Endothelial cell of umbilical vein (primary cell): ENCODE measurements around the gene LHPP. TPM values are rescaled to one million over a fixed set of nuclear protein-coding genes. Genes with fewer than 3 reads are reported as not detected.

Source experiments
- BruUV-seq: library from RNA; stranded (reverse); fragments of 400-500 nt; replicated peaks from 2 replicates; lab custom pipeline; 2021; lab: Mats Ljungman, UMichigan
- CTCF ChIA-PET: fragments of 300-600, 350-600 bp; sonication (Branson Sonifier 250); formaldehyde crosslinking; loops from one replicate; lab custom pipeline; 2021; ENCODE audit warnings: antibody characterized with exemption, inconsistent platforms; lab: Charles Lee
- POLR2A ChIA-PET: fragments of 300-600, 350-600 bp; sonication (Branson Sonifier 250); formaldehyde crosslinking; loops from one replicate; lab custom pipeline; 2021; ENCODE audit warnings: antibody characterized with exemption, inconsistent platforms; lab: Charles Lee
- DNase-seq: peaks from one replicate; pipeline ENCODE4 v3.0.0-alpha.2; 2011; ENCODE audit warnings: low read depth, low spot score
- FAIRE-seq: peaks from 2 replicates; lab custom pipeline; 2011; peaks lifted over from hg19 to GRCh38; lab: Jason Lieb, UNC
- H2AFZ ChIP-seq: 2 replicates; pipeline ENCODE4 v1.6.0; 2012; ENCODE audit warnings: low read depth, low read length, control low read depth, inconsistent platforms
- H3K27ac ChIP-seq: 2 replicates; pipeline ENCODE4 v1.5.1; 2011; ENCODE audit warnings: low read depth, mild to moderate bottlenecking, control low read depth, low read length, moderate library complexity; ENCODE audit not compliant: insufficient read depth
- H3K27me3 ChIP-seq, 2 experiments: 2 replicates each; pipeline versions ENCODE4 v1.6.0 to v1.6.1; 2011; ENCODE audit warnings: low read length in 2 of 2, mixed read lengths in 1 of 2; ENCODE audit not compliant: control insufficient read depth in 2 of 2, insufficient read depth in 2 of 2
- H3K36me3 ChIP-seq, 2 experiments: 2 replicates in 1 of 2; 3 replicates in 1 of 2; pipeline ENCODE4 v1.5.1; 2011; ENCODE audit warnings: low read length in 2 of 2, mild to moderate bottlenecking in 1 of 2, moderate library complexity in 1 of 2; ENCODE audit not compliant: control insufficient read depth in 2 of 2, insufficient read depth in 2 of 2; ENCODE audit errors: extremely low read depth in 1 of 2
- H3K4me1 ChIP-seq: 3 replicates; pipeline ENCODE4 v1.5.1; 2011; ENCODE audit warnings: mild to moderate bottlenecking, low read length; ENCODE audit not compliant: control insufficient read depth, insufficient read depth; ENCODE audit errors: extremely low read depth
- H3K4me2 ChIP-seq: 2 replicates; pipeline ENCODE4 v1.6.1; 2011; ENCODE audit warnings: low read length, control low read depth, mixed read lengths; ENCODE audit not compliant: insufficient read depth
- H3K4me3 ChIP-seq, 3 experiments: fragments of 200-600 bp in 1 of 3; sonication (generic), shearing (Covaris generic) in 1 of 3; replicated peaks in 1 of 3; 2 replicates each; pipeline ENCODE4 v1.5.1; 2011 to 2016; ENCODE audit warnings: control low read depth in 3 of 3, low read length in 3 of 3, mild to moderate bottlenecking in 2 of 3, inconsistent platforms in 1 of 3, low read depth in 1 of 3, moderate library complexity in 1 of 3; ENCODE audit not compliant: insufficient read depth in 1 of 3
- H3K79me2 ChIP-seq: 2 replicates; pipeline ENCODE4 v1.6.0; 2012; ENCODE audit warnings: low read length, inconsistent platforms; ENCODE audit not compliant: control insufficient read depth, insufficient read depth
- H3K9ac ChIP-seq: replicated peaks from 2 replicates; pipeline ENCODE3; 2011; ENCODE audit warnings: low read length, control low read depth; ENCODE audit not compliant: insufficient read depth; ENCODE audit errors: extremely low read depth
- H3K9me1 ChIP-seq: replicated peaks from 3 replicates; pipeline ENCODE4 v1.6.0; 2011; ENCODE audit warnings: mild to moderate bottlenecking, low read length; ENCODE audit not compliant: control insufficient read depth, insufficient read depth; ENCODE audit errors: extremely low read depth
- H3K9me3 ChIP-seq: replicated peaks from 2 replicates; pipeline ENCODE4 v1.5.1; 2012; ENCODE audit warnings: low read length, inconsistent platforms; ENCODE audit not compliant: control insufficient read depth, insufficient read depth
- H4K20me1 ChIP-seq: replicated peaks from 2 replicates; pipeline ENCODE3; 2011; ENCODE audit warnings: mild to moderate bottlenecking, low read length; ENCODE audit not compliant: control insufficient read depth, insufficient read depth; ENCODE audit errors: extremely low read depth
- CTCF ChIP-seq, 2 donors: IDR thresholded peaks; 1 replicate in 1 of 2; 2 replicates in 1 of 2; pipeline ENCODE4 v1.5.1; 2011; ENCODE audit warnings: low read length in 2 of 2, mild to moderate bottlenecking in 2 of 2, moderate library complexity in 2 of 2, control low read depth in 1 of 2, inconsistent platforms in 1 of 2, low read depth in 1 of 2; ENCODE audit not compliant: insufficient read depth in 1 of 2; ENCODE audit errors: extremely low read depth in 1 of 2
- EZH2 ChIP-seq: IDR thresholded peaks from 2 replicates; pipeline ENCODE4 v1.6.1; 2012; ENCODE audit warnings: borderline replicate concordance, low read depth, mild to moderate bottlenecking, moderate library complexity, low read length, inconsistent platforms; ENCODE audit not compliant: severe bottlenecking
- FOS ChIP-seq: IDR thresholded peaks from 2 replicates; pipeline ENCODE4 v1.6.1; 2011; ENCODE audit warnings: mild to moderate bottlenecking, low read length, moderate library complexity, borderline replicate concordance; ENCODE audit not compliant: insufficient read depth
- GATA2 ChIP-seq: IDR thresholded peaks from 2 replicates; pipeline ENCODE4 v1.7.0; 2011; ENCODE audit warnings: low read depth, mild to moderate bottlenecking, moderate library complexity, mixed read lengths, low read length; ENCODE audit not compliant: insufficient read length, insufficient read depth
- JUN ChIP-seq: IDR thresholded peaks from 2 replicates; pipeline ENCODE4 v1.6.1; 2011; ENCODE audit warnings: borderline replicate concordance, low read depth; ENCODE audit not compliant: insufficient read length, insufficient read depth
- MAX ChIP-seq: IDR thresholded peaks from 2 replicates; pipeline ENCODE4 v1.6.1; 2011; ENCODE audit not compliant: insufficient read depth, insufficient read length
- MYC ChIP-seq: IDR thresholded peaks from one replicate; pipeline ENCODE4 v1.6.1; 2011; ENCODE audit warnings: mild to moderate bottlenecking, low read depth, low read length
- POLR2A ChIP-seq: IDR thresholded peaks from 2 replicates; pipeline ENCODE4 v1.6.1; 2012; ENCODE audit warnings: low read depth, mild to moderate bottlenecking, control low read depth, low read length
- POLR2AphosphoS5 ChIP-seq: IDR thresholded peaks from 2 replicates; pipeline ENCODE4 v1.6.1; 2012; ENCODE audit warnings: low read depth, mild to moderate bottlenecking, control low read depth, low read length, moderate library complexity; ENCODE audit not compliant: insufficient read depth
- dilution Hi-C: fragments of 300-500 bp; cut with MboI; formaldehyde crosslinking; loops from one replicate; pipeline ENCODE4 v1.15.0; 2019; ENCODE audit warnings: low sequenced_read_pairs; ENCODE audit not compliant: extremely low pct_ligation_motif_present
- intact Hi-C: fragments of 100-400 bp; cut with micrococcal nuclease; formaldehyde crosslinking; loops from one replicate; pipeline ENCODE4 v1.10.0; 2022
- polyA plus RNA-seq, 4 experiments: library from polyadenylated mRNA; depleted of rRNA in 3 of 4; stranded (reverse) in 3 of 4; unstranded in 1 of 4; fragments of >200 nt; gene quantifications; 2 replicates each; pipeline versions ENCODE4 v1.2.1 to v1.2.3, GENCODE V29; 2011 to 2012; ENCODE audit warnings: missing spikeins in 1 of 4
- total RNA-seq: library from RNA; stranded (reverse); gene quantifications from 2 replicates; pipeline ENCODE4 v1.2.3, GENCODE V29; 2021

LHPP gene
- total and polyA plus RNA-seq, 2 donors (not counting 3 experiments of a cell fraction or from before 2014, with no cell fraction given), result 5.8 to 11.2 TPM

- Histone ChIP-seq H4K20me1 (no peaks in the 10 kb centered on the region), H3K4me3 (no peak overlapping the region), H3K36me3 (no peaks in the 10 kb centered on the region), H3K9me1 (no peaks in the 10 kb centered on the region), H3K27ac (no peak overlapping the region), H3K79me2 (peaks cover 5% of the 10 kb centered on the region), H3K9ac (no peak overlapping the region), H3K4me2 (no peak overlapping the region), H3K27me3 (no peaks in the 10 kb centered on the region), H2AFZ (no peak overlapping the region), H3K4me1 (peaks cover 35% of the 10 kb centered on the region), H3K9me3 (no peaks in the 10 kb centered on the region)
- CTCF ChIA-PET, result interaction anchor here (1.0 to 2.4 kb wide), 3 partner anchors 96 to 101 kb away, joined by 3 to 14 read pairs (median 4); no protein-coding TSS in a partner anchor
- intact Hi-C loops (loop anchor here (5.0 to 10.0 kb wide), 2 partner anchors 33 to 160 kb away; partner anchors contain the start of gene ABRAXAS2), dilution Hi-C loops (no loop called here)
- DNase-seq (no peak), FAIRE-seq (no peak)
- POLR2A ChIA-PET, result no interaction called here
- no TSS peak for BruUV-seq
- TF ChIP-seq MYC (no peak), FOS (no peak), GATA2 (no peak), JUN (no peak), MAX (no peak), EZH2 (no peak), CTCF (IDR thresholded peaks at IDR 0.05; ENCODE audit: extremely low read depth in 1 of 2, insufficient read depth in 1 of 2, low read depth in 1 of 2, low read length in 2 of 2) (no peak), POLR2AphosphoS5 (no peak), POLR2A (no peak)
These were observed 183.3 kb downstream of the LHPP start for GRCh38 chr10:124644771-124645415.
